Fibroblast of mammary gland (primary cell): ENCODE data around the gene DSTN.

Experiments used
- DNase-seq: peaks from one replicate; pipeline ENCODE4 v3.0.0-alpha.2; 2010; ENCODE audit warnings: low read depth
- H3K4me3 ChIP-seq: 2 replicates; pipeline ENCODE4 v1.5.1; 2011; ENCODE audit warnings: low read depth, mild to moderate bottlenecking, low read length, moderate library complexity; ENCODE audit not compliant: control insufficient read depth
- TF ChIP-seq, protein P1 (sequence below): conservative IDR thresholded peaks from 2 replicates; pipeline ENCODE4 v1.5.1; 2011; ENCODE audit warnings: low read depth, low read length, inconsistent platforms; ENCODE audit not compliant: control insufficient read depth, insufficient read depth

The DSTN gene

DNA sequence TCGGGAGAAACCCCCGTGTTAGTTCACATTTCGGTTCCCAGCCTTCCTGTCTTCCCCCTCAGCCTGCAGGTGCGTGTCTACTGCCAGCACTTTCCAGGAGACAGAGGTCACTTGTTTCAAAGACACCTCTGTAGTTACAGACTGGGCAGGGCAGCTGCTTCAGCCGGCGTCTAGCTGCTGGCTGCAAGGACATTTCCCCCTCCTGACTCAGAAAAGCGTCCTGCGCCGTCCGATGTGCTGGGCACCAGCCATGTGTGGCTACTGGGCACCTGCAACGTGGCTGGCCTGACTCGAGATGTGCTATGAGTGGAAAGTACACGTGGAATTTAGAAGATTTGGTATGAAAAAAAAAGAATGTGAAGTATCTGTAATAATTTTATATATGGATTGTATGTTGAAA lies 74.6 kb downstream of the DSTN start:
- no peak overlapping the region for H3K4me3 ChIP-seq
- DNase-seq, result no peak
- TF ChIP-seq, protein P1, sequence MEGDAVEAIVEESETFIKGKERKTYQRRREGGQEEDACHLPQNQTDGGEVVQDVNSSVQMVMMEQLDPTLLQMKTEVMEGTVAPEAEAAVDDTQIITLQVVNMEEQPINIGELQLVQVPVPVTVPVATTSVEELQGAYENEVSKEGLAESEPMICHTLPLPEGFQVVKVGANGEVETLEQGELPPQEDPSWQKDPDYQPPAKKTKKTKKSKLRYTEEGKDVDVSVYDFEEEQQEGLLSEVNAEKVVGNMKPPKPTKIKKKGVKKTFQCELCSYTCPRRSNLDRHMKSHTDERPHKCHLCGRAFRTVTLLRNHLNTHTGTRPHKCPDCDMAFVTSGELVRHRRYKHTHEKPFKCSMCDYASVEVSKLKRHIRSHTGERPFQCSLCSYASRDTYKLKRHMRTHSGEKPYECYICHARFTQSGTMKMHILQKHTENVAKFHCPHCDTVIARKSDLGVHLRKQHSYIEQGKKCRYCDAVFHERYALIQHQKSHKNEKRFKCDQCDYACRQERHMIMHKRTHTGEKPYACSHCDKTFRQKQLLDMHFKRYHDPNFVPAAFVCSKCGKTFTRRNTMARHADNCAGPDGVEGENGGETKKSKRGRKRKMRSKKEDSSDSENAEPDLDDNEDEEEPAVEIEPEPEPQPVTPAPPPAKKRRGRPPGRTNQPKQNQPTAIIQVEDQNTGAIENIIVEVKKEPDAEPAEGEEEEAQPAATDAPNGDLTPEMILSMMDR, result no peak

DNA sequence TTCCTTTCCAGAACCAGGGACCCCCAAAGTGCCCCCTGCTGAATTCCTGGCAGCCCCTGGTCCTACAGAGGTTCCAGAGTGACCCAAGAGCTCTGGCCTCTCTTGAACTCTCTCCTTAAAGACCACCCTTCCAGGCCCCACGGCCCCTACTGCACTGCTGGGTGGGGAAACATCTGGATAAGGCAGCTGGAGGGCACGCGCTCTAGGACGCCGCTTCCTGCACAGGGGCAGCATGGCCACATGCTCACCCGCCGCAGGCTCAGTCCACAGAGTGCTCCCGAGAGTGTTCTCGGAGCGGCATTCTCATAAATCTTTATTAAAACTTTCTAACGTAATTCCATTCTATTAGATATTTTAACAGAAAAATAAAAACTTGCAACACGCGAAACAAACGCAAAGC lies 75.1 kb downstream of the DSTN start:
- DNase-seq, result no peak
- H3K4me3 ChIP-seq, result no peak overlapping the region
- TF ChIP-seq, protein P1, result no peak

DNA sequence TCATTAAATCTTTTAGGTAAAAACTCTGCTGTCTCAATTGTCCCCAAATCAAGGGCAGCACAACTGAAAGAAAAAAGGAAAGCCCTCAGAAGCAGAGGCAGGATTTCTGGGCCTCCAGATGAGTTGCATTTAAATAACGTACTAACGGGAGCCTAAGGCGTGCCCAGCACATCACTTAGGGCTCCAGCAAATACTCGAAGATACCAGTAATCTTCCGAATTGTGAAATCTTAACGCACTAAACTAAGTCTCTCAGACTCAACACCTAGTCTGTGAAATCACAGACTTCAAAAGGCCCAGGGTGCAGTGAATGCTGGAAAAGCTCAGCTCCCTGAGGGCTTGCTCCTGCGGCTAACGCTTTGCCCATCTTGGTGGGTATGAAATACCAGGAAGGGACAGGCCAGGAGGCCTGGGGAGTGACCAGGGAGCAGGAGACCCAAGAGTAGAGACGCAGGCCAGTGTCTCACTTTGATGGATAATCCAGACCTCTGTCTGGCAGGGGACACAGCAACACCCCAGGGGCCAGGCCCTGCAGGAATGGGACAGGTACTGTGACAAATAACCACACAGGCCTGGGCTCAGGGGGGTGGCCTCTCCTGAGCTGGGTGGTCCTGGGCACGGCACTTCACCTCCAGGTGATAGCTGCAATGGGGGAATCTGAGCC lies 75.8 kb downstream of the DSTN start:
- TF ChIP-seq, protein P1, result no peak
- DNase-seq, result peak; percentile 39
- H3K4me3 ChIP-seq, result no peak overlapping the region

DNA sequence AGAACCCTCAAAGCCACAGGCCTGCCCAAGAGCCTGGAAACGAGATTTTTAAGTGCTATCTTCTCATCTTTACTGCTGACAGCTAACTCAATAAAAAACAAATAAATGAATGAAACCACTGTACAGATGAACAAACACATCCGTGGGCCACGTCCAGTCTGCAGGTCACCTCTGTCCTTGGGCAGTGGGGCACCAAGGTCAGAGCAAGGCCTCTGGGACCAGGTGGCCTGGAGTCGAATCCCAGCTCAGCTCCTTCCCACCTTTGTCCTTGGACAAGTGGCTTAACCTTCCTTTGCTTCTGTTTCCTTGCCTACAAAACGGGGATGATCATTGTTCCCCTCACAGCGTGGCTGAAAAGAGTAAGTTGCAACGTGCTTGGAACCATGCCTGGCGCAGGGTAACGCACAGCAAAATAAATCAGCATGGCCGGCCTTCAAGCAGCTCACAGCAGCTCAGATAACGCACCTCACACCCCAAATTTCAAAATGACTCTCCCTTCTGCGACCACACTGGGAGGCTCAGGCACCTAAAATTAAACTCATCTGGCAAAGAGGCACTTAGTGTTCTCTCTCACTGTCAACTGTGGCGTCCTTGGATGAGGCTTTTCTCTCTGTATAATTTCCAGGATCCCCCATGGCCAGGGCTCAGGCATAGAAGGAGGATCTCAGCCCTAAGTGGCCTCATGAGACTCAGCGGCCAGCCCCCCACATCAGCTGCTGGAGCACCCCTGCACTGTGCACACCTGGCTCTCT lies 76.5 kb downstream of the DSTN start:
- no peak for DNase-seq
- TF ChIP-seq, protein P1, result no peak
- no peak overlapping the region for H3K4me3 ChIP-seq

DNA sequence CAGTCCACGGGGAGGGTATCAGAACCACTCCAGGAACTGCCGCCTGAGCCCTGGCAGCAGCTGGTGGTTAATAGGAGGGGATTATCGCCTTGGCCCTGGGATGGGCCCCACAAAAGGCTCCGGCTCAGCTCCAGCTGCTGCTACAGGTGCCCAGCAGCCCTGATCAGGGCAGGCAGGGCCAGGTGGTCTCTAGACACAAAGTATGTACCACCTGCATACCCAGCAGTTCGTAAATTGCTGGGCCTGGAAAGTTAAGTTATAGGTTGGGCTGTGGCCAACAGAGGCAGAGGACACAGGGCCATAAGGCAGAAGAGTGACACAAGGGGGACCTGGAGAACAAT lies 77.1 kb downstream of the DSTN start:
- no peak overlapping the region for H3K4me3 ChIP-seq
- DNase-seq, result no peak
- TF ChIP-seq, protein P1, result no peak

DNA sequence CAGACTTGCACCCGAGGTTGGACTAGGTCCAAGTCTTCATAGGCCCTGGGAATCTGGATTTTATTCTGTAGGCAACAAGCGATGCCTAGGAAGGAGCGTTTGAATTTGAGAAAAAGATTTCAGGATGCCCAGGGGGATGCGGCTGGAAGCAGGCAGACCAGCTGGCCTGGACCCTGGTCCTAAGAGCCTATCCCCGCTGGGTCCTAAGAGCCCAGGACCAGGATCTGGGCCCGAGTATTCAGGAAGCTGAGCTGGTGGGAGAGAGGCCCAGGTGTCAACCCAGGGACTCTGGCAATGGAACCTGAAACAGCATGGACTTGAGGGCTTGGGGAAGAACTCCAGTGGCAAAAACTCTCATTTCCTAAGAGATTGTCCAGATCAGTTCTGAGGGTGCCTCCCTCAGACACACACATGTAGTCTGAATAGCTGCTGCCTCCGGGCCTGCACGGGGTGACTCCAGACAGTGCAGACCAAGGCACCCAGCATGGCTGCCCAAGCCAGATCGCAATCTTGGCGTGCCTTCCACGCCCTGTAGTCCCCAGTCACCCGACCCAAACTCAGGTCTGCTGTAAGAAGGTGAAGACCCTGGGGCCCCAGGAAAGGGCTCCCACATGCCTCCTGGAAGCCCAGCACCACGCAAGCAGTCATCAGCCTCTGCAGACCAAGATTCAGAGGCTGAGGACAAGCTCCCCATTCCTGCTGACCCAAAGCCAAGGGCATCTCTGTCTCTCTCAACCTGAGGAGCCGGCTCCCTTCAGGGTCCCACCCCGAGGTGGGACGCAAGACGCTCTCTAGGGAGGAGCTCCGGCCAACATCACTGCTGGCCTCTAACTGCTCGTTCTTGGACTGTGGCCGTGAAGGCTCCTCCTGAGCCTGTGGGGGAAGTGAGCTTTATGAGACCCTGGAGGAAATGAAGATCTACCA lies 77.8 kb downstream of the DSTN start:
- no peak for DNase-seq
- H3K4me3 ChIP-seq, result no peak overlapping the region
- TF ChIP-seq, protein P1, result no peak
